SU-DHL-6 (cell line): ENCODE data around the gene SORL1.

ENCODE experiments used
- H2AFZ ChIP-seq: fragments of 200-600 bp; sonication (generic); 2 replicates; pipeline ENCODE4 v1.6.1; 2014; ENCODE audit warnings: low read depth, mild to moderate bottlenecking, moderate library complexity, mixed read lengths, antibody characterized with exemption, low read length; ENCODE audit not compliant: severe bottlenecking
- H3F3A ChIP-seq: fragments of 200-600 bp; shearing (Covaris generic); 2 replicates; pipeline ENCODE4 v1.6.0; 2016; ENCODE audit warnings: antibody characterized with exemption, mild to moderate bottlenecking; ENCODE audit not compliant: insufficient read depth
- H3K27ac ChIP-seq: fragments of 200-600 bp; sonication (generic); 2 replicates; pipeline ENCODE4 v1.5.1; 2016; ENCODE audit warnings: low read depth, mild to moderate bottlenecking, low read length, moderate library complexity, mixed read lengths
- H3K27me3 ChIP-seq: fragments of 200-600 bp; sonication (generic), shearing (Covaris generic); 2 replicates; pipeline ENCODE4 v1.6.0; 2014; ENCODE audit warnings: mild to moderate bottlenecking, low read length
- H3K36me3 ChIP-seq: fragments of 200-600 bp; sonication (generic); 2 replicates; pipeline ENCODE4 v1.6.1; 2014; ENCODE audit warnings: mild to moderate bottlenecking, low read length, mixed read lengths
- H3K4me2 ChIP-seq: fragments of 300-600, 200-600 bp; shearing (Covaris generic), sonication (generic); 2 replicates; pipeline ENCODE4 v1.6.0; 2014; ENCODE audit warnings: low read length, low read depth, mild to moderate bottlenecking; ENCODE audit not compliant: poor library complexity, severe bottlenecking
- H3K4me3 ChIP-seq: fragments of 200-600 bp; sonication (generic); 2 replicates; pipeline ENCODE4 v1.5.1; 2014; ENCODE audit warnings: antibody characterized with exemption, low read length, mild to moderate bottlenecking, mixed read lengths; ENCODE audit not compliant: insufficient read depth, poor library complexity, severe bottlenecking
- H3K79me2 ChIP-seq: fragments of 200-600 bp; sonication (generic); 2 replicates; pipeline ENCODE4 v1.6.1; 2014; ENCODE audit warnings: mild to moderate bottlenecking, low read length, moderate library complexity; ENCODE audit not compliant: insufficient read depth
- H3K9ac ChIP-seq: fragments of 200-600 bp; sonication (generic); 2 replicates; pipeline ENCODE4 v1.7.0; 2014; ENCODE audit warnings: mild to moderate bottlenecking, low read length
- H3K9me2 ChIP-seq: fragments of 200-600 bp; sonication (generic); replicated peaks from 2 replicates; pipeline ENCODE4 v1.6.1; 2014; ENCODE audit warnings: low read length; ENCODE audit not compliant: insufficient read depth
- H3K9me3 ChIP-seq: fragments of 200-600 bp; sonication (generic); 2 replicates; pipeline ENCODE4 v1.6.1; 2014; ENCODE audit warnings: low read length, mixed read lengths; ENCODE audit not compliant: insufficient read depth
- H4K20me1 ChIP-seq: fragments of 200-600 bp; sonication (generic); 2 replicates; pipeline ENCODE4 v1.6.1; 2014; ENCODE audit warnings: low read depth, mild to moderate bottlenecking, antibody characterized with exemption, low read length, moderate library complexity, mixed read lengths
- CTCF ChIP-seq: fragments of 200-600 bp; sonication (generic); IDR thresholded peaks from one replicate; pipeline ENCODE4 v1.5.1; 2017; ENCODE audit warnings: antibody characterized with exemption, mild to moderate bottlenecking, low read length, moderate library complexity; ENCODE audit not compliant: insufficient read depth, poor library complexity, severe bottlenecking
- EZH2phosphoT487 ChIP-seq: fragments of 200-600 bp; sonication (generic), shearing (Covaris generic); conservative IDR thresholded peaks from 2 replicates; pipeline ENCODE4 v1.6.1; 2018; ENCODE audit warnings: mild to moderate bottlenecking, antibody characterized with exemption, low read length, moderate library complexity, mixed read lengths

The SORL1 gene, protein sequence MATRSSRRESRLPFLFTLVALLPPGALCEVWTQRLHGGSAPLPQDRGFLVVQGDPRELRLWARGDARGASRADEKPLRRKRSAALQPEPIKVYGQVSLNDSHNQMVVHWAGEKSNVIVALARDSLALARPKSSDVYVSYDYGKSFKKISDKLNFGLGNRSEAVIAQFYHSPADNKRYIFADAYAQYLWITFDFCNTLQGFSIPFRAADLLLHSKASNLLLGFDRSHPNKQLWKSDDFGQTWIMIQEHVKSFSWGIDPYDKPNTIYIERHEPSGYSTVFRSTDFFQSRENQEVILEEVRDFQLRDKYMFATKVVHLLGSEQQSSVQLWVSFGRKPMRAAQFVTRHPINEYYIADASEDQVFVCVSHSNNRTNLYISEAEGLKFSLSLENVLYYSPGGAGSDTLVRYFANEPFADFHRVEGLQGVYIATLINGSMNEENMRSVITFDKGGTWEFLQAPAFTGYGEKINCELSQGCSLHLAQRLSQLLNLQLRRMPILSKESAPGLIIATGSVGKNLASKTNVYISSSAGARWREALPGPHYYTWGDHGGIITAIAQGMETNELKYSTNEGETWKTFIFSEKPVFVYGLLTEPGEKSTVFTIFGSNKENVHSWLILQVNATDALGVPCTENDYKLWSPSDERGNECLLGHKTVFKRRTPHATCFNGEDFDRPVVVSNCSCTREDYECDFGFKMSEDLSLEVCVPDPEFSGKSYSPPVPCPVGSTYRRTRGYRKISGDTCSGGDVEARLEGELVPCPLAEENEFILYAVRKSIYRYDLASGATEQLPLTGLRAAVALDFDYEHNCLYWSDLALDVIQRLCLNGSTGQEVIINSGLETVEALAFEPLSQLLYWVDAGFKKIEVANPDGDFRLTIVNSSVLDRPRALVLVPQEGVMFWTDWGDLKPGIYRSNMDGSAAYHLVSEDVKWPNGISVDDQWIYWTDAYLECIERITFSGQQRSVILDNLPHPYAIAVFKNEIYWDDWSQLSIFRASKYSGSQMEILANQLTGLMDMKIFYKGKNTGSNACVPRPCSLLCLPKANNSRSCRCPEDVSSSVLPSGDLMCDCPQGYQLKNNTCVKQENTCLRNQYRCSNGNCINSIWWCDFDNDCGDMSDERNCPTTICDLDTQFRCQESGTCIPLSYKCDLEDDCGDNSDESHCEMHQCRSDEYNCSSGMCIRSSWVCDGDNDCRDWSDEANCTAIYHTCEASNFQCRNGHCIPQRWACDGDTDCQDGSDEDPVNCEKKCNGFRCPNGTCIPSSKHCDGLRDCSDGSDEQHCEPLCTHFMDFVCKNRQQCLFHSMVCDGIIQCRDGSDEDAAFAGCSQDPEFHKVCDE (N-terminal part only)

DNA sequence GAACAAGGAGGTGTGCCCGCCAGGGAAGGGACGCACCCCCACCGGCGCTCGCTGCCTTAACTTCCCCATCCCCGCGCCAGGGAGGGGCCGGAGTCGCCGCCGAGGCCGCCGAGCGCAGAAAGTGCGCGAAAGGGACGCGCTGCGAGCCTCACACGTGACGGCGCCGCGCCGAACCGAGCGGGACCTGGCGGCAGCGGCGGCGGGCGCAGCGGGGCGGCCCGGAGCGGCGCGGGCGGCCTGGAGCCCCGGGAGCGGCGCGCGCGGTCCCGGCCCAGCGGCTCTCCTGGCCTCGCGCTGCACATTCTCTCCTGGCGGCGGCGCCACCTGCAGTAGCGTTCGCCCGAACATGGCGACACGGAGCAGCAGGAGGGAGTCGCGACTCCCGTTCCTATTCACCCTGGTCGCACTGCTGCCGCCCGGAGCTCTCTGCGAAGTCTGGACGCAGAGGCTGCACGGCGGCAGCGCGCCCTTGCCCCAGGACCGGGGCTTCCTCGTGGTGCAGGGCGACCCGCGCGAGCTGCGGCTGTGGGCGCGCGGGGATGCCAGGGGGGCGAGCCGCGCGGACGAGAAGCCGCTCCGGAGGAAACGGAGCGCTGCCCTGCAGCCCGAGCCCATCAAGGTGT lies at the start of gene SORL1:
Gene SORL1 (plus strand): TSS at position 329 of the 623 bp plus-strand sequence. CDS start 18 bp downstream, at position 347.
- peak within 1 kb of the TSS; percentile 89 for H3K4me3 ChIP-seq
- no peak for TF ChIP-seq EZH2phosphoT487
- TF ChIP-seq CTCF, result no peak

DNA sequence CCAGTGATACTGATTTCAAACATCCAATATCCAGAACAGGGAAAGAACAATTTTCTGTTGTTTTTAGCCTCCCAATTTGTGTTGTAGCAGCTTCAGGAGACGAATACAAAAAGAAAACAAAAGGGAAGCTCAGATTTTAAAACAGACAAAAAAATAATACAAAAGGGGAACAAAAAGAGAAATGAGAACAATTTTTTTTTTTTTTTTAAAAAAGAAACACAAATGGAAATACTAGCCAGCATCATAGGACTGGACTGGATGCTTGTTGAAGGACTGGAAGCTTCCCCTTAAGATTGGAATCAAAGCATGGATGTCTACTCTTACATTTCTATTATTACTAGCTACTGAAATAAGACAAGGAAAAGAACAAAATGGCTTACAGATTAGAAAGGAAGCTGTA lies 46.5 kb upstream of the SORL1 start:
- TF ChIP-seq CTCF, result no peak
- TF ChIP-seq EZH2phosphoT487, result no peak
- no peak overlapping the region for H2AFZ ChIP-seq
- H3K9ac ChIP-seq, result peak overlapping the region; percentile 3; the same call in 1 of the 2 replicates

More for the DNA sequence above, at the start of gene SORL1:
- H2AFZ ChIP-seq, result no peak within 1 kb of the TSS
- H3F3A ChIP-seq, result peaks cover 82% of the 10 kb centered on the region
- H3K36me3 ChIP-seq, result peaks cover 9% of the 10 kb centered on the region; the same call in 1 of the 2 replicates
- H4K20me1 ChIP-seq, result no peaks in the 10 kb centered on the region
- H3K9me2 ChIP-seq, result no peaks in the 10 kb centered on the region
- peak within 1 kb of the TSS; percentile 96 for H3K9ac ChIP-seq
- peak within 1 kb of the TSS; percentile 98 for H3K27ac ChIP-seq
- H3K9me3 ChIP-seq, result no peaks in the 10 kb centered on the region
- H3K4me2 ChIP-seq, result peak within 1 kb of the TSS; percentile 96
- no peaks in the 10 kb centered on the region for H3K27me3 ChIP-seq
- H3K79me2 ChIP-seq, result peaks cover 65% of the 10 kb centered on the region

GRCh38 chr11:121406291-121406690 lies 45.8 kb upstream of the SORL1 start:
- H3K79me2 ChIP-seq, result no peaks in the 10 kb centered on the region
- H3K4me3 ChIP-seq, result no peak overlapping the region
- H3K9ac ChIP-seq, result no peak overlapping the region
- no peaks in the 10 kb centered on the region for H3K9me2 ChIP-seq
- H3K27me3 ChIP-seq, result no peaks in the 10 kb centered on the region
- no peak overlapping the region for H3K4me2 ChIP-seq
- no peaks in the 10 kb centered on the region for H4K20me1 ChIP-seq
- peaks cover 6% of the 10 kb centered on the region; the same call in 1 of the 2 replicates for H3K9me3 ChIP-seq
- H2AFZ ChIP-seq, result no peak overlapping the region
- H3F3A ChIP-seq, result peaks cover 3% of the 10 kb centered on the region; the same call in 1 of the 2 replicates
- H3K36me3 ChIP-seq, result peaks cover 8% of the 10 kb centered on the region
- TF ChIP-seq CTCF, result no peak
- TF ChIP-seq EZH2phosphoT487, result no peak
- no peak overlapping the region for H3K27ac ChIP-seq

More for the DNA sequence above, 46.5 kb upstream of the SORL1 start:
- Histone ChIP-seq H3K27ac (no peak overlapping the region), H3K79me2 (no peaks in the 10 kb centered on the region), H4K20me1 (no peaks in the 10 kb centered on the region), H3K4me3 (no peak overlapping the region), H3F3A (peaks cover 3% of the 10 kb centered on the region; the same call in 1 of the 2 replicates), H3K27me3 (no peaks in the 10 kb centered on the region), H3K36me3 (peaks cover 8% of the 10 kb centered on the region), H3K9me3 (peaks cover 6% of the 10 kb centered on the region; the same call in 1 of the 2 replicates), H3K4me2 (peak overlapping the region; percentile 29), H3K9me2 (no peaks in the 10 kb centered on the region)
